Head of caudate nucleus (tissue), 42 donors: ENCODE results near the gene NINL.
"Not testable (repeated sequence)": the region's sequence is repeated elsewhere in the genome, so short reads cannot be mapped to it uniquely, and the experiment has no call there.

Source experiments
- DNase-seq, 42 donors: peaks; one replicate each; pipeline versions ENCODE4 v3.0.0 to v3.0.0-alpha.2; 2020 to 2021; ENCODE audit warnings: mixed read lengths in 7 of 42
- intact Hi-C: fragments of 100-400 bp; cut with DNase I; formaldehyde crosslinking; loops from one replicate; pipeline ENCODE4 v1.15.0; 2022

Gene NINL

GRCh38 chr20:25481235-25481917 lies 104.0 kb downstream of the NINL start:
- intact Hi-C loops: no loop called here

GRCh38 chr20:25480797-25481196 lies 104.5 kb downstream of the NINL start:
- intact Hi-C loops: no loop called here
- no peak for DNase-seq

More at GRCh38 chr20:25481235-25481917, 104.0 kb downstream of the NINL start:
- DNase-seq: no peak

DNA sequence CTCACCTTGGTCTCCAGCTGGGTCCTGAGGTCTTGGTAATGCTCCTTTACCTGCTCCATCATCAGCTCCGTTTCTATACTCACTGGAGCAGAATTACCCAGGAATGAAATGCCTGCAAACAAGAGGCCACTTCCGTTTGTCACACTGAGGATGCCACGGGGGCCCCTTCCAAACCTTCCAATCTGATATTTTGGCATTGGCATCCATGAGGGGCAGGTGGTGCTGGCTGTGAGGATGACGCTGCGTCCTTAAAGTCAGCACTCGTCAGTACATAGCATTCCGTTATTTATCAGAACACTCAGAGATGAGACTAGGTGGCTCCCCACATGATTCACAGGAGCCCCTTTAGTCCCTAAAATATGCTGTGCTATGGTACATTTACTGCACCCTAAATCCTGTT lies 105.2 kb downstream of the NINL start:
- intact Hi-C loops: no loop called here

GRCh38 chr20:25479638-25480037 lies 105.7 kb downstream of the NINL start:
- intact Hi-C loops: no loop called here
- no peak for DNase-seq

More for the DNA sequence above, 105.2 kb downstream of the NINL start:
- DNase-seq: no peak

GRCh38 chr20:25478889-25479568 lies 106.3 kb downstream of the NINL start:
- no peak for DNase-seq
- intact Hi-C loops: no loop called here

- DNase-seq: no peak
- intact Hi-C loops: no loop called here
Measured at GRCh38 chr20:25477014-25477882, 108.1 kb downstream of the NINL start.

DNA sequence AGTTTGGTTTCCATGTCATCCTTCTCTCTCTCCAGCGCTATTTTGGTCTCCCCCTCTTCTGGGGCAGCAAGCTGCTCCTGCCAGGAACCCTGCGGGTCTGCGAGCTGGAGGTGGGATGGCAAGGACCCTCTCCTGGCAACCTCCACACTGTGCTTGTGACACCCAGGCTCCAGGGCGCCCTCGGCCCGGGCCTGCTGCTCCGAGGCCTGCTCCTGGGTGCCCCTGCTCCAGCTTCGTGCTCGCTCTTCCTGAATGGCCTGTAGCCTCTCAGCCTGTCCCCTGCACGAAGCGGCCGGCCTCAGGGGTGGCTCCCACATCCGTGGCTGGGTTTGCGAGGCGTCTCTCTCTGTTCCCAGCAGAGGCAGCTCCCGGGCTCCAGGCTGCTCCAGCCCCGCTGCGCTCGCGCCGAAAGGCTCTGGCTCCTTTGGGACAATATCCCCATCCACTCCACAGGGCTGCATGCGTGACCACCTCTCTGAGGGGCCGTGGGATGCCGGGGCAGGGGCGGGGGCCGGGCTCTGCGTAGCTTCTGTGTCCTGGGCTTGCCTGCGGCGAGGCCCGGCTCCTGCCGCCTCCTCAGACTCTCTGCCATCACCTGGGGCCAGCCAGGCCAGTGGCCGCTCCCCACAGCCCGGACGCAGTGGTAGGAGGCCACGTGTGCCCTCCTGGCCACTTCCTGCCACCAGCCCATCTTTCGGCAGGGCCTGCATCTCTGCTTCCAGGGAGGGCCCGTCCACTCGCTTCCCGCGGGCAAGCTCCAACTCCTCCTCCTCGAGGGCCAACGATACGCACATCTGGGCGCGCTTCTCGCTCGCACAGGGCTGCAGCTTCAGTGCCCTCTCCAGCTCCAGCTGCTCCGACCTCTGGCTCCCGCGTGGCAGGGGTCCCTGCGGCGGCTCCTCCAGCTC lies 109.0 kb downstream of the NINL start:
- DNase-seq: no peak
- intact Hi-C loops: no loop called here

DNA sequence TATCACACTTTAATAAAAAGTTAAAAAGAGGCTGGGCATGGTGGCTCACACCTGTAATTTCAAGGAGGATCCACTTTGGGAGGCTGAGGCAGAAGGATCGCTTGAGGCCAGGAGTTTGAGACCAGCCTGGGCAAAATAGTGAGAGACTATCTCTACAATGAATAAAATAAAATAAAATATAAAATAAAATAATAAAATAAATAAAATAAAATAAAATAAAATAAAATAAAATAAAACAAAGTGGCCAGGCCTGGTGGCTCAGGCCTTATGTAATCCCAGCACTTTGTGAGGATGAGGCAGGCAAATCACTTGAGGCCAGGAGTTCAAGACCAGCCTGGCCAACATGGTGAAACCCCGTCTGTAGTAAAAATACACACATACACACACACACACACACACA lies 112.0 kb downstream of the NINL start:
- DNase-seq, intact Hi-C loops: not testable (repeated sequence)

- intact Hi-C loops: no loop called here
- no peak for DNase-seq
Measured at GRCh38 chr20:25471020-25471419, 114.3 kb downstream of the NINL start.

DNA sequence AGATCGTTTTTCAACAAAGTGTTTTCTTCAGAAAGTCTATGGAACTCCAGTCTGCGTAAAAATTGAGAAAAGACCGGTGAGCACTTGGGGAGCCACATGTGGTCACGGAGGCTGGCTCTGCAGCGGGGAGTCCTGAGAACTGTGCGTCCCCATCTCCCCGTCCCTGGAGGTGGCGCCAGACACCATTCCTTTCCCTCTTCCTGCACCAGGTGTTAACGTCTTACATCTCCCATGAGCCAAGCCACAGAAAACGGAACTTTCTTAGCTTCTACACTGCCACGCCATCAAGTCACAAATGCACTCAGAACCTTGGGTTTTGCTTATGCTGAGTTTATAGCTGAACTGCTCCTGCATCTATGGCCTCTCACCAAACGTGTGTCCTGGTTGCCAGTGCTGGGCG lies 115.3 kb downstream of the NINL start:
- DNase-seq: no peak

GRCh38 chr20:25469558-25469957 lies 115.8 kb downstream of the NINL start:
- no peak for DNase-seq
- intact Hi-C loops: no loop called here

More for the DNA sequence above, 115.3 kb downstream of the NINL start:
- intact Hi-C loops: no loop called here

DNA sequence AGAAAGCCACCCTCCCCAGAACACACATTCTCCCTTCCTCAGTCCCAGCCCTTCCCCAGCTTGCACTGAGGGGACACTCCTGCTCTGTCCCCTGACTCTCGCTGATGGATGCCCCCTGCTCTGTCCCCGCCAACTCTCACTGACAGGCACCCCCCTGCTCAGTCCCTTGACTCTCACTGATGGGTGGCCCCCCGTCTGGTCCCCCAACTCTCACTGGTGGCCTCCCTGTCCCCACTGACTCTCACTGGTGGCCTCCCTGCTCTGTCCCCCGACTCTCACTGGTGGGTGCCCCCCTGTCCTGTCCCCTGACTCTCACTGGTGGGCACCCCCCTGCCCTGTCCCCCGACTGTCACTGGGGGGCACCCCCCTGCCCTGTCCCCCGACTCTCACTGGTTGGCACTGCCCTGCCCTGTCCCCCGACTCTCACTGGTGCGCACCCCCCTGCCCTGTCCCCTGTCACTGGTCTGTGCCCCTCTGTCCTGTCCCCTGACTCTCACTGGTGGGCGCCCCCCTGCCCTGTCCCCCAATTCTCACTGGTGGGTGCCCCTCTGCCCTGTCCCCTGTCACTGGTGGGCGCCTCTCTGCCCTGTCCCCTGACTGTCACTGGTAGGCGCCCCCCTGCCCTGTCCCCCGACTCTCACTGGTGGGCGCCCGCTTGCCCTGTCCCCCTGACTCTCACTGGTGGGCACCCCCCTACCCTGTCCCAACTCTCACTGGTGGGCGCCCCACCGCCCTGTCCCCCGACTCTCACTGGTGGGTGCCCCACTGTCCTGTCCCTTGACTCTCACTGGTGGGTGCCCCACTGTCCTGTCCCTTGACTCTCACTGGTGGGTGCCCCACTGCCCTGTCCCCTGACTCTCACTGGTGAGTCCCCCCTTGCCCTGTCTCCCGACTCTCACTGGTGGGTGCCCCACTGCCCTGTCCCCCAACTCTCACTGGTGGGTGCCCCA lies 116.9 kb downstream of the NINL start:
- DNase-seq: no peak
- intact Hi-C loops: no loop called here

GRCh38 chr20:25467441-25467840 lies 117.9 kb downstream of the NINL start:
- intact Hi-C loops: no loop called here
- no peak for DNase-seq

- no peak for DNase-seq
Measured at GRCh38 chr20:25466846-25467245, 118.5 kb downstream of the NINL start.

DNA sequence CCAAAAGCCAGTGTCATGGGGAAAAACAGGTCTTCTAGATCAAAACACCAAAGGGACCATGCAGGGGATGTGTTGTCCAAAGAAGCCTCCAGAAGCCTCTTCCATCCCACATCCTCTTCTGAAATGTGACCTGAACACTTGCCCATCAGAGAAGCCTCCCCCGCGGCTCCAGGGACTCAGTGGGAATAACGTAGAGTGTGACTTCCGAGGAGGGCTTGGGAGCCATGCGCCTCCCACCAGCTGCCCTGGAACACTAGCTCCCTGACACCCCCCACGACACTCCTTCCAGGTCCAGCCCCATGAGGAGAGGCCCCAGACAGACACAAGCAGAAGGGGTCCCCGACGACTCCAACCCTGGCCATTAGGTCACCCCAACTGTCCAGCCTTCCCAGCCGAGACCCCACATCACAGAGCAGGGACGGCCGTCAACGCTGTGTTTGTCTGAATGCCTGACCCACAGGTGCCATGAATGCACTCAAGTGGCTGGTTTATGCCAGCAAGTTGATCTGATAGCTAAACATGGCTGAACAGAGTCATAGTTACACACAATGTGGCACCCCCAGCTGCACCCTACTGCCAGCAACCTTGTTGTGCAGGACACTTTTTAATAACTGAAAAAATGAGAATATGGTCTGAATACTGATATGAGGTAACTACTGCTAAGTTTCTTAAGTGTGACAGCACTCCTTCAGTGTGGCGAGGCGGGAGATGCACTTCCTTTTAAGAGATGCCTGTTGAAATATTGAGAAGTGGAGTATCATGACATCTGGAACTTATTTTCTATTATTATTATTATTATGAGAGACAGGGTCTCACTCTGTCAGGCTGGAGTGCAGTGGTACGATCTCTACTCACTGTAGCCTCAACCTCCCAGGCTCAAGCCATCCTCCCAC lies 119.8 kb downstream of the NINL start:
- DNase-seq: peak in 1 of 42 donors; percentile 16
- intact Hi-C loops: no loop called here

More at GRCh38 chr20:25466846-25467245, 118.5 kb downstream of the NINL start:
- intact Hi-C loops: no loop called here

GRCh38 chr20:25464501-25465242 lies 120.7 kb downstream of the NINL start:
- intact Hi-C loops: no loop called here
- peak in 14 of 42 donors; percentile 12 to 62 (median 33) for DNase-seq
